ENCODE measurements around the gene FAM120B.

DNA sequence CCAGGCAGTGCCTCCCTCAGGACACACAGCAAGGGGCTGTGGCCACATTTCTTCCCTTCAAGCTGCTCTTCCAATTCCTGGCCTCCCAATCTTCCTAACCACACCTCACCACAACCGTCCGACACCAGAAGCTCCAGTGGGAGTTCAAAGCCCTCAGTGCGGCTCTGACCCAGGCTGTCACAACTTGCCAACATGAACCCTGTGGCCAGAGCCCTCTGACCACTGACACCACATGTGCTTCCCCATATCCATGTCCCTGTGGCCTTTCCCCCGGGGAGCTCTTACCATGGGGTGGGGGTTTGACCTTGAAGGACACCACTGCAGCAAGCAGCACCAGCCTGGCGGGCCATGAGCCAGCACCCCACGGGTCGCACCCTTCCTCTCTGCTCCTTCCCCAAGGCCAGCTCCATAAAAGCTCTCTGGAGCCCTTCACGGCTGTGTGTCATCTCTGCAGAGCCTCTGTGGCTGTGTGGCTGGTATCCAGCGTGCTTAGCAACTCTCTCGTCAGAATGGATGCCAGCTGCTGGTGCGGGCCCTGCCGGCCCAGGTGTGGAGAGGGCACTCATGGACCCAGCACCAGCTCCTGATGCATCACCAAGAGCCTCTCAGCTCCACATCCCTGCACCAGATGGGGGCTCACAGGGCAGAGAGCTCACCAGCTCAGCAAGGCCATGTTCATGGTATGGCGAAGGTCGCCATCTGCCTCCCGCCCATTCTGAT lies 140.4 kb downstream of the FAM120B start:
- TF ChIP-seq, protein P1, sequence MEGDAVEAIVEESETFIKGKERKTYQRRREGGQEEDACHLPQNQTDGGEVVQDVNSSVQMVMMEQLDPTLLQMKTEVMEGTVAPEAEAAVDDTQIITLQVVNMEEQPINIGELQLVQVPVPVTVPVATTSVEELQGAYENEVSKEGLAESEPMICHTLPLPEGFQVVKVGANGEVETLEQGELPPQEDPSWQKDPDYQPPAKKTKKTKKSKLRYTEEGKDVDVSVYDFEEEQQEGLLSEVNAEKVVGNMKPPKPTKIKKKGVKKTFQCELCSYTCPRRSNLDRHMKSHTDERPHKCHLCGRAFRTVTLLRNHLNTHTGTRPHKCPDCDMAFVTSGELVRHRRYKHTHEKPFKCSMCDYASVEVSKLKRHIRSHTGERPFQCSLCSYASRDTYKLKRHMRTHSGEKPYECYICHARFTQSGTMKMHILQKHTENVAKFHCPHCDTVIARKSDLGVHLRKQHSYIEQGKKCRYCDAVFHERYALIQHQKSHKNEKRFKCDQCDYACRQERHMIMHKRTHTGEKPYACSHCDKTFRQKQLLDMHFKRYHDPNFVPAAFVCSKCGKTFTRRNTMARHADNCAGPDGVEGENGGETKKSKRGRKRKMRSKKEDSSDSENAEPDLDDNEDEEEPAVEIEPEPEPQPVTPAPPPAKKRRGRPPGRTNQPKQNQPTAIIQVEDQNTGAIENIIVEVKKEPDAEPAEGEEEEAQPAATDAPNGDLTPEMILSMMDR (IDR thresholded peaks at IDR 0.05; ENCODE audit: insufficient read depth, low read length), result no peak
- TF ChIP-seq GABPA (IDR thresholded peaks at IDR 0.05; ENCODE audit: low read depth) (no peak), POLR2AphosphoS5 (IDR thresholded peaks at IDR 0.05; ENCODE audit: low read depth) (no peak)
- TF ChIP-seq, protein P2, sequence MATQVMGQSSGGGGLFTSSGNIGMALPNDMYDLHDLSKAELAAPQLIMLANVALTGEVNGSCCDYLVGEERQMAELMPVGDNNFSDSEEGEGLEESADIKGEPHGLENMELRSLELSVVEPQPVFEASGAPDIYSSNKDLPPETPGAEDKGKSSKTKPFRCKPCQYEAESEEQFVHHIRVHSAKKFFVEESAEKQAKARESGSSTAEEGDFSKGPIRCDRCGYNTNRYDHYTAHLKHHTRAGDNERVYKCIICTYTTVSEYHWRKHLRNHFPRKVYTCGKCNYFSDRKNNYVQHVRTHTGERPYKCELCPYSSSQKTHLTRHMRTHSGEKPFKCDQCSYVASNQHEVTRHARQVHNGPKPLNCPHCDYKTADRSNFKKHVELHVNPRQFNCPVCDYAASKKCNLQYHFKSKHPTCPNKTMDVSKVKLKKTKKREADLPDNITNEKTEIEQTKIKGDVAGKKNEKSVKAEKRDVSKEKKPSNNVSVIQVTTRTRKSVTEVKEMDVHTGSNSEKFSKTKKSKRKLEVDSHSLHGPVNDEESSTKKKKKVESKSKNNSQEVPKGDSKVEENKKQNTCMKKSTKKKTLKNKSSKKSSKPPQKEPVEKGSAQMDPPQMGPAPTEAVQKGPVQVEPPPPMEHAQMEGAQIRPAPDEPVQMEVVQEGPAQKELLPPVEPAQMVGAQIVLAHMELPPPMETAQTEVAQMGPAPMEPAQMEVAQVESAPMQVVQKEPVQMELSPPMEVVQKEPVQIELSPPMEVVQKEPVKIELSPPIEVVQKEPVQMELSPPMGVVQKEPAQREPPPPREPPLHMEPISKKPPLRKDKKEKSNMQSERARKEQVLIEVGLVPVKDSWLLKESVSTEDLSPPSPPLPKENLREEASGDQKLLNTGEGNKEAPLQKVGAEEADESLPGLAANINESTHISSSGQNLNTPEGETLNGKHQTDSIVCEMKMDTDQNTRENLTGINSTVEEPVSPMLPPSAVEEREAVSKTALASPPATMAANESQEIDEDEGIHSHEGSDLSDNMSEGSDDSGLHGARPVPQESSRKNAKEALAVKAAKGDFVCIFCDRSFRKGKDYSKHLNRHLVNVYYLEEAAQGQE (IDR thresholded peaks at IDR 0.05; ENCODE audit: insufficient replicate concordance, low read depth), result no peak

Data from HL-60 (cell line).